Right cardiac atrium (tissue), 5 donors: Measurements from ENCODE around the gene PXDN. TPM values are rescaled to one million over a fixed set of nuclear protein-coding genes. Genes with fewer than 3 reads are reported as not detected.
"Not testable (repeated sequence)": the region's sequence is repeated elsewhere in the genome, so short reads cannot be mapped to it uniquely, and the experiment has no call there.

Experiments
- ATAC-seq, 2 donors: fragments of 200-7000 bp; cut with Tn5 transposase; one replicate each; pipeline versions ENCODE4 v1.8.0 to v1.9.1; 2020; ENCODE audit warnings: moderate library complexity in 2 of 2, mild to moderate bottlenecking in 1 of 2
- DNase-seq, 3 donors: peaks; one replicate each; pipeline ENCODE4 v3.0.0-alpha.2; 2020
- H3K27ac ChIP-seq: one replicate; pipeline ENCODE4 v1.5.1; 2013; ENCODE audit warnings: mild to moderate bottlenecking, low read length, control low read depth, moderate library complexity
- H3K27me3 ChIP-seq: one replicate; pipeline ENCODE4 v1.6.1; 2013; ENCODE audit not compliant: control insufficient read depth, insufficient read depth
- H3K4me1 ChIP-seq: one replicate; pipeline ENCODE4 v1.6.1; 2013; ENCODE audit warnings: low read length; ENCODE audit not compliant: control insufficient read depth, insufficient read depth
- H3K4me3 ChIP-seq: one replicate; pipeline ENCODE4 v1.5.1; 2013; ENCODE audit warnings: low read length, control low read depth
- H3K9me3 ChIP-seq: one replicate; pipeline ENCODE4 v1.6.1; 2013; ENCODE audit warnings: low read length; ENCODE audit not compliant: control insufficient read depth
- WGBS: extraction: QIAGEN DNeasy Blood & Tissue Kit; methylation state at CpG from one replicate; pipeline ENCODE4 v1.1.7; 2013; 5-methylcytosine and 5-hydroxymethylcytosine counted together
- intact Hi-C, 4 donors: fragments of 100-400 bp; cut with DNase I; formaldehyde crosslinking; loops; one replicate each; pipeline versions ENCODE4 v1.11.0 to v1.14.0; 2022 to 2023
- polyA plus RNA-seq: library from polyadenylated mRNA; stranded (reverse); fragments of 200-250 nt; gene quantifications from one replicate; pipeline ENCODE4 v1.2.3, GENCODE V29; 2013
- total RNA-seq, 4 donors: library from RNA; stranded (reverse); fragmentation: NEBNext Ultra II Directional; extraction: Animal tissue kit (Norgen Biotek cat#: 25700); gene quantifications; one replicate each; pipeline ENCODE4 v1.2.1, GENCODE V29; 2021
- donor health status: healthy with polysubstance abuse.
- donor health status: DM: no; HTN: yes; CAD: no.
- donor health status: DM: no; HTN: no; CAD: no.
- donor health status: DM: no; HTN: yes; CAD: no; lungs with severe emphysema.
- donor health status: DM: yes; HTN: yes; CAD: no.

PXDN gene
- total and polyA plus RNA-seq, 5 donors = 7.6 to 40.7 (median 18.7) TPM

DNA sequence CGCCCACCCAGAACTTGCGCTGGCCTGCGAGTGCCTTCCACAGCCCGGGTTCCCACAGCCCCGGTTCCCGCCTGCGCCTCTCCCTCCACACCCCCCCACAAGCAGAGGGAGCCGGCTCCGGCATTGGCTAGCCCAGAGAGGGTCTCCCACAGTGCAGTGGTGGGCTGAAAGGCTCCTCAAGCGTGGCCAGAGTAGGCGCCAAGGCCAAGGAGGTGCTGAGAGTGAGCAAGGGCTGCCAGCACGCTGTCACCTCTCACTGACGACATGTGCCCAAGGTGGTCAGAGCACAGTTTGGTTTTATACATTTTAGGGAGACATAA, 15.3 kb upstream of the PXDN start:
- ATAC-seq (no peak), DNase-seq (peak in 1 of 3 donors; percentile 28)
- H3K4me1 ChIP-seq = no peaks in the 10 kb centered on the region
- intact Hi-C loops = no loop called here
- no peak overlapping the region for H3K27ac ChIP-seq
- no peaks in the 10 kb centered on the region for H3K27me3 ChIP-seq
- no peak overlapping the region for H3K4me3 ChIP-seq
- H3K9me3 ChIP-seq = no peaks in the 10 kb centered on the region
- WGBS = 96% methylated on average over 13 of the region's 13 CpGs

DNA sequence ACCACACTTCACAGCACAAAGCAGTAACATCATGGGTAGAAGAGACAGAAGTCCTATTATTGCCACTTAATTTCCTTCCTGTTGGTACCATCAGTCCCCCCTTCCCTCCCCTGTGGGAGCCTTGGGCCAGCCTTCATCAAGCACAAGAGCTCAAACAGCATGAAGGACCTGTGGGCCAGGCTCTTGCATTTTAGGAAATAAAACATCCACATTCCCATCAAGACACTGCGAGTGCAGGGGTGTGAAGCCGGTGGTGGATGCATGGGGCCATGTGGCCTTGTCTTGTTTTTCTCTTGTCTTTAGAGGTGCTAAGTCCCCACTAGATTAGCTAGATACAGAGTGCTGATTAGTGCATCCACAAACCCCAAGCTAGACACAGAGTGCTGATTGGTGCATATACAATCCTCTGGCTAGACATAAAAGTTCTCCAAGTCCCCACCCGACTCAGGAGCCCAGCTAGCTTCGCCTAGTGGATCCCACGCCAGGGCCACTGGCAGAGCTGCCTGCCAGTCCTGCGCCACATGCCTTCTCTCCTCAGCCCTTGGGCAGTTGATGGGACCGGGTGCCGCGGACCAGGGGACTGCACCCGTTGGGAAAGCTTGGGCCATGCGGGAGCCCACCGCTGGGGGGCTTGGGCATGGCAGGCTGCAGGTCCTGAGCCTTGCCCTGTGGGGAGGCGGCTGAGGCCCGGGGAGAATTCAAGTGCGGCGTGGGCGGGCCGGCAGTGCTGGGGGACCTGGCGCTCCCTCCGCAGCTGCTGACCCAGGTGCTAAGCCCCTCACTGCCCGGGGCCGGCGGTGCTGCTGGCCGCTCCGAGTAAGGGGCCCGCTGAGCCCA, 14.7 kb upstream of the PXDN start:
- Histone ChIP-seq H3K27me3 (no peaks in the 10 kb centered on the region), H3K27ac (no peak overlapping the region), H3K4me1 (no peaks in the 10 kb centered on the region), H3K4me3 (no peak overlapping the region), H3K9me3 (no peaks in the 10 kb centered on the region)
- ATAC-seq = no peak
- peak in 1 of 3 donors; percentile 23 for DNase-seq
- WGBS = 97% methylated on average over 26 of the region's 26 CpGs
- intact Hi-C loops = no loop called here

DNA sequence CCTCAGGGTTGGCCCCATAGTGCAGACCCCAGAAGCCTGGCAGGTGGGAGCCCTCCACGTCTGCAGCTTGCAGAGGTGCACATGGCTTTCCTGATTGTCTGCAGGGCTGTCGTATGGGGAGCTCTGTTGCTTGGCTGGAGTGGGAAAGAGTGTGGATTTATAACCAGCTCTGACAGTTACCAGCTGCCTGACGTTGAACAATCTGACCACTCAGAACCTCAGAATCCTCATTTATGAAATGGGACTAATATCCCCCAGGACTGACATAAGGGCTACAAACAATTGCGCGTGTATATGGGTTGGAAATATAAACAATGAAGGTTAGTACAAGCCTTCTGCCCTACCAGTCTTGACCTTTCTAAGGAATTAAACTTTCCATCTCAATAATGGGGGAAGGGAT, 13.9 kb upstream of the PXDN start:
- Histone ChIP-seq H3K27me3 (no peaks in the 10 kb centered on the region), H3K9me3 (no peaks in the 10 kb centered on the region), H3K27ac (no peak overlapping the region), H3K4me1 (no peaks in the 10 kb centered on the region), H3K4me3 (no peak overlapping the region)
- no peak for ATAC-seq
- DNase-seq = peak in 1 of 3 donors; percentile 27
- 83% methylated on average over 5 of the region's 5 CpGs for whole genome bisulfite sequencing
- intact Hi-C loops = no loop called here

DNA sequence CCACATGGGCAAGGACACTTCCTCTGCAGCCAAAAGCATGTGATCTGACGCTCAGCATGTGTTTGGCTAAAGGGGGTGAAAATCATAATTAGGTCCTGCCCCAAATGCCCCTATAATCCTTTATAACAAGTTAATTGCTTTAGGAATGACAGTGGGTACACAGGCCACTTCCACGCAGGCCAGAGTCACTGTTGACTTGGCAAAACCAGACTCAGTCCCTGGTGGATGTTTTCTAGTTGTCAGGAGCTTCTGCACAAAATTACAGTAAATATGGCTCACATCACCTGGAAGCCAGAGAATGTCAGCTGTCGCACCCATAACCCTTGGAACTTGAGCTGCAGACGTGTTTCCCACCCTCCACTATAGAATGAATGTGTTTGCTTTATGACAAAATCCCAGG, 13.3 kb upstream of the PXDN start:
- Histone ChIP-seq H3K4me1 (no peaks in the 10 kb centered on the region), H3K27me3 (no peaks in the 10 kb centered on the region), H3K9me3 (no peaks in the 10 kb centered on the region), H3K4me3 (no peak overlapping the region), H3K27ac (no peak overlapping the region)
- WGBS = 94% methylated on average over 4 of the region's 4 CpGs
- intact Hi-C loops = no loop called here
- DNase-seq = peak in 1 of 3 donors; percentile 11
- no peak for ATAC-seq

DNA sequence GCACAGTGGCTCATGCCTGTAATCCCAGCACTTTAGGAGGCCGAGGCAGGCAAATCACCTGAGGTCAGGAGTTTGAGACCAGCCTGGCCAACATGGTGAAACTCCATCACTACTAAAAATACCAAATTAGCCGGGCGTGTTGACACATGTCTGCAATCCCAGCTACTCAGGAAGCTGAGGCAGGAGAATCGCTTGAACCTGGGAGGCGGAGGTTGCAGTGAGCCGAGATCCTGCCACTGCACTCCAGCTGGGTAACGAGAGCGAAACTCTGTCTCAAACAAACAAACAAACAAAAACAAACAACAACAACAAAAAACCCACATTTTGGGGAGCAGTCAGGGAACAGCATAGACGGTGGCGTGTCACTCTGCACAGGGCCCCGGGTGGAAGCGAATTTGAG, 12.8 kb upstream of the PXDN start:
- H3K27me3 ChIP-seq, H3K4me1 ChIP-seq, ATAC-seq, DNase-seq, H3K9me3 ChIP-seq, H3K4me3 ChIP-seq, H3K27ac ChIP-seq, intact Hi-C loops: not testable (repeated sequence)
- WGBS = 94% methylated on average over 12 of the region's 12 CpGs

DNA sequence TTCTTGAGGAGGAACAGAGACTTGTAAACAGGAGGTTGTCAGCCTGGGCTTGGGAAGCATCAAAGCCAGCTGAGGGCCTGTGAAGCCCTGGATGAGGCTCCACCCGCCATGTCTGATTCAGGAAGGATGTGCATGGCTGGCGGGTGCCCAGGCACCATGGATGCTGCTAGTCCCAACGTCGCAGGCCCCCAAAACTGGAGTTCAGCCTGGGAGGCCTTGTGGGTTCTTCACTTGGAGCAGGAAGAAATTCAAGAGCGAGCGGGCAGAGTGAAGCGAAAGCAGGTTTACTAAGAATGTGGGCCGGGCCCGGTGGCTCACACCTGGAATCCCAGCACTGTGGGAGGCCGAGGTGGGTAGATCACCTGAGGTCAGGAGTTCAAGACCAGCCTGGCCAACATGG, 12.1 kb upstream of the PXDN start:
- no peak overlapping the region for H3K27ac ChIP-seq
- H3K4me3 ChIP-seq = no peak overlapping the region
- no peaks in the 10 kb centered on the region for H3K27me3 ChIP-seq
- H3K9me3 ChIP-seq = no peaks in the 10 kb centered on the region
- DNase-seq (peak in 1 of 3 donors; percentile 40), ATAC-seq (no peak)
- intact Hi-C loops = no loop called here
- H3K4me1 ChIP-seq = no peaks in the 10 kb centered on the region
- WGBS = 93% methylated on average over 10 of the region's 10 CpGs

DNA sequence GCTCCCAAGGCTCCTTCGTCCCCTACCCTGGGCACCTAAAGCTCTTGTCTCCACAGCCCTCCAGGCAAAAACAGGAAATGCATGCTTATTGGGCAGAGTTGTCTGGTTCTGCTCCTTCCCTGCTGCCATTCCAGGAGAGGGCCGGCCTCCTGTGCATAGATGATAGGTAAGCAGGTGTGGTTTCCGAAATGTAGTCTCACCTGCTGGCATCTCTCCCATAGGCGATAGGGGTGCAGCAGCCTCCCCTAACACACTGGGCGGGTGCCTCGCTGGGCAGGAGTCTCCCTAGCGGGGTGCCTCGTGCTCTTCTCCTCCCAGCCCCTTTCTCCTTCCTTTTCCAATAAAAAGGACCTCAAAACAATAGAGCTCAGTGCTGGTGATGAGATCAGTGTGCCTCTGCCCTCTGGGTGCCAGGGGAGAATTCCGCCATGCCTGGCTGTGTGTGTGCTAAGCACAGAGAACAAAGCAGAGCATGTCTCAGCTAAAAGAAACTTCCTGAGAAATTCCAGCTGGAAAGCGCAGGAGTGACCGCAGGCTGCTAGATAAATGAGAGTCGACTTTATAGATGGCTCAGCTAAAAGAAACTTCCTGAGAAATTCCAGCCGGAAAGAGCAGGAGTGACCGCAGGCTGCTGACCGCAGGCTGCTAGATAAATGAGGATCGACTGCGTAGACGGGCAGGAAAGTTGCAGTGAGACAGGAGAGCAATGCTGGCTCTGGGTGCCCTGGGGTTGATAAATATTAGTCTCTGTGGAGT, 11.3 kb upstream of the PXDN start:
- no peaks in the 10 kb centered on the region for H3K9me3 ChIP-seq
- DNase-seq = peak in 1 of 3 donors; percentile 31
- H3K27ac ChIP-seq = no peak overlapping the region
- no peaks in the 10 kb centered on the region for H3K27me3 ChIP-seq
- intact Hi-C loops = no loop called here
- ATAC-seq = peak in 1 of 2 donors; percentile 34
- WGBS = 57% methylated on average over 18 of the region's 18 CpGs
- H3K4me1 ChIP-seq = no peaks in the 10 kb centered on the region
- H3K4me3 ChIP-seq = no peak overlapping the region

DNA sequence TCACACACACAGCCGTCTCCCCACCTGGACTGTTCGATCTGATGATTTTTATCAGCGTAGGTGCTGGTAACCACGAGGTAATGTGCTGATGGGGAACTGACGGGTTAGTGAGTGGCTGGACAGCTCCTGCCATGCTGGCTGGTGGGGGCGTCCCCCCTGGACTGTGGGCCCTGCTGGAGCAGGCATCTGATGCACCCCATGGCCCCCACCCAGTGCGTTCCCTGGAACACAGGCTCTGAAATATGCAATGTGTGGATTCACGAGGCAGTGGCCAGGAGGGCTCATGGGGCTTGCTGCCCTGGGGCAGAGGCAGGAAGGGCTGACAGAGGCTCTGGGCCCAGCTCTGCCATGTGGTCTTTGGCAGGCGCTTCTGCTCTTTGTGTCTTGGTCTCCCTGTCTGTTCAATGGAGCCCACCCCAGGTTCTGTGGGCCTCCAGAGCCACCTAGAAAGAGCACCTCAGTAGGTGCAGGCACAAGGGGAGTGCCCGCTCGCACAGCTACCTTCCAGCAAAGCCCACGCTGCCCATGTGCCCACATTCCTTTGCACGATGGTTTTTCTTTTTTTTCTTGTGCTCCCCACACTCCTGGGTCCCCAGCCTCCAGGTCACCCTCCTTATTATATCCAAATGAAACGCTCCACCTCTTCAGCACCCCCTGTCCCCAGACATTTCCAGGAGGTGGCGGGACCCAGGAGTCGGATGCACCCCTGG, 10.3 kb upstream of the PXDN start:
- 96% methylated on average over 16 of the region's 16 CpGs for WGBS
- H3K27ac ChIP-seq = no peak overlapping the region
- no peaks in the 10 kb centered on the region for H3K9me3 ChIP-seq
- intact Hi-C loops = loop anchor here in 2 of 4 donors (5.0 kb wide), 1 partner anchor 162 kb away; no protein-coding TSS in a partner anchor
- no peaks in the 10 kb centered on the region for H3K27me3 ChIP-seq
- peak in 1 of 3 donors; percentile 30 for DNase-seq
- H3K4me1 ChIP-seq = no peaks in the 10 kb centered on the region
- no peak overlapping the region for H3K4me3 ChIP-seq
- ATAC-seq = no peak

DNA sequence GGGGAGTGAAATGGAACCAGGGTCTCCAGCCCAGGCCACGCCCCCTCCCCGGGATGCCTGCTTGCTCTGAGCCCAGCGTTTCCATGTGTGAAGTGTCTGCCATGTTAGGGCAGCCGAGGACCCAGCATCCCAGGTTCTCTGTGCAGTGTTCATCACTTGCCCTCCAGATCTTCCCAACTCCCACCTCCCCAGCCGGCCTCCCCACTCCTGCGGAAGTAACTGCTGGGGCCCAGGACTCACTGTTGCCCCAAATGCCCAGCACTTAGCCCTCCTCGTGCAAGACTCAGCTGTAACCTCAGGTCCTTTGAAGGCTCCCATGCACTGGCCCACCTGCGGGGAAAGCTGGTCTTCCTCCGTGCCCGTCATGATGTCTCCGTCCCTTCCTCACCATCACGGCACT, 9.7 kb upstream of the PXDN start:
- Histone ChIP-seq H3K4me1 (no peaks in the 10 kb centered on the region), H3K27me3 (no peaks in the 10 kb centered on the region), H3K27ac (no peak overlapping the region), H3K4me3 (no peak overlapping the region), H3K9me3 (no peaks in the 10 kb centered on the region)
- intact Hi-C loops = loop anchor here in 2 of 4 donors (5.0 kb wide), 1 partner anchor 162 kb away; no protein-coding TSS in a partner anchor
- 94% methylated on average over 12 of the region's 12 CpGs for WGBS
- ATAC-seq = no peak
- peak in 1 of 3 donors; percentile 27 for DNase-seq

DNA sequence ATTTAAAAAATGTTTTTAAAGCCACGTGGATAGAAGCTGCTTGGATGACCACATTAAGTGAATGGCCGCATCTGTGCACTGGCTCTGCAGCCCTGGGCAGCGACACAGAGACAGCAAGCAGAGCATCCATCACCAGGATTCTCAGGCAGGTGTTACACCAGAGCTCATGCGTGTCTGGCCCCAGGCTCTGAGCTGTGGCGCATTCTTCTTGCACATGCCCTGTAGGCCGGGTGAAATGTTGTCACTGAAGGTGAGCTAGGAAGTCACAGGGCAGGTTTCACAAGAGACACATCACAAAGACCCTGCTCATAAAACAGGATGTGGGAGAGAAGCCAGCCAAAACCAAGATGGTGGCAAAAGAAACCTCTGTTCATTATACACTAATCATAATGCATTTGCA, 8.4 kb upstream of the PXDN start:
- H3K27me3 ChIP-seq = no peaks in the 10 kb centered on the region
- intact Hi-C loops = loop anchor here in 2 of 4 donors (5.0 kb wide), 1 partner anchor 160 kb away; no protein-coding TSS in a partner anchor

More for the DNA sequence above, 8.4 kb upstream of the PXDN start:
- Histone ChIP-seq H3K9me3 (no peaks in the 10 kb centered on the region), H3K4me3 (no peak overlapping the region), H3K27ac (no peak overlapping the region), H3K4me1 (no peaks in the 10 kb centered on the region)
- DNase-seq (peak in 1 of 3 donors; percentile 19), ATAC-seq (no peak)
- WGBS = 85% methylated on average over 6 of the region's 6 CpGs
